ENCODE data around the gene DHH. TPM values are rescaled to one million over a fixed set of nuclear protein-coding genes. Genes with fewer than 3 reads are reported as not detected.

Gene DHH
- polyA plus RNA-seq, 1 of the 3 experiments (the other 2 are of a cell fraction) = 0.13 TPM

- Histone ChIP-seq H3K9me2 (no peaks in the 10 kb centered on the region), H3K79me2 (ENCODE audit: insufficient read depth) (peaks cover 37% of the 10 kb centered on the region), H3K4me3 (ENCODE audit: low read depth in 2 of 2, low read length in 1 of 2) (no peak overlapping the region), H3K9me3 (no peaks in the 10 kb centered on the region), H2AFZ (ENCODE audit: low read depth) (no peak overlapping the region), H3K27ac (ENCODE audit: low read depth in 2 of 2, low read length in 1 of 2) (no peak overlapping the region; a peak in 1 of 4 replicates), H3K36me3 (replicated peaks in 1 of 2; ENCODE audit: control insufficient read depth in 1 of 2, insufficient read depth in 2 of 2, low read length in 1 of 2) (peaks cover 56 to 84% of the 10 kb centered on the region in 2 experiments), H3K9ac (no peak overlapping the region), H3F3A (replicated peaks; ENCODE audit: insufficient read depth) (peaks cover 4% of the 10 kb centered on the region), H3K4me2 (peak overlapping the region; percentile 42; the same call in 1 of the 2 replicates), H4K20me1 (ENCODE audit: insufficient read depth) (peaks cover 50% of the 10 kb centered on the region), H3K4me1 (ENCODE audit: control insufficient read depth in 1 of 2, insufficient read depth in 2 of 2, low read depth in 1 of 2, low read length in 1 of 2) (peaks cover 4 to 10% of the 10 kb centered on the region in 2 experiments; a peak in 3 of 4 replicates), H3K27me3 (ENCODE audit: insufficient read depth) (no peaks in the 10 kb centered on the region)
- 94% methylated on average over 10 of the region's 13 CpGs for WGBS (ENCODE audit: low lambda C conversion rate)
- DNase-seq = no peak
- ChIA-PET POLR2A (no interaction called here), CTCF (interaction anchor here (1.4 to 3.7 kb wide), 2 partner anchors 13 to 291 kb away, joined by 4 to 15 read pairs; no protein-coding TSS in a partner anchor)
- TF ChIP-seq EZH2phosphoT487 (IDR thresholded peaks at IDR 0.05; ENCODE audit: borderline replicate concordance, low read depth) = no peak
- no peak for TF ChIP-seq CHD2 (IDR thresholded peaks at IDR 0.05; ENCODE audit: low read length, partially characterized antibody)
- TF ChIP-seq, protein P1, sequence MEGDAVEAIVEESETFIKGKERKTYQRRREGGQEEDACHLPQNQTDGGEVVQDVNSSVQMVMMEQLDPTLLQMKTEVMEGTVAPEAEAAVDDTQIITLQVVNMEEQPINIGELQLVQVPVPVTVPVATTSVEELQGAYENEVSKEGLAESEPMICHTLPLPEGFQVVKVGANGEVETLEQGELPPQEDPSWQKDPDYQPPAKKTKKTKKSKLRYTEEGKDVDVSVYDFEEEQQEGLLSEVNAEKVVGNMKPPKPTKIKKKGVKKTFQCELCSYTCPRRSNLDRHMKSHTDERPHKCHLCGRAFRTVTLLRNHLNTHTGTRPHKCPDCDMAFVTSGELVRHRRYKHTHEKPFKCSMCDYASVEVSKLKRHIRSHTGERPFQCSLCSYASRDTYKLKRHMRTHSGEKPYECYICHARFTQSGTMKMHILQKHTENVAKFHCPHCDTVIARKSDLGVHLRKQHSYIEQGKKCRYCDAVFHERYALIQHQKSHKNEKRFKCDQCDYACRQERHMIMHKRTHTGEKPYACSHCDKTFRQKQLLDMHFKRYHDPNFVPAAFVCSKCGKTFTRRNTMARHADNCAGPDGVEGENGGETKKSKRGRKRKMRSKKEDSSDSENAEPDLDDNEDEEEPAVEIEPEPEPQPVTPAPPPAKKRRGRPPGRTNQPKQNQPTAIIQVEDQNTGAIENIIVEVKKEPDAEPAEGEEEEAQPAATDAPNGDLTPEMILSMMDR (IDR thresholded peaks at IDR 0.05) = no peak
Observed at GRCh38 chr12:49050507-49051372, 43.9 kb downstream of the DHH start.

DNA sequence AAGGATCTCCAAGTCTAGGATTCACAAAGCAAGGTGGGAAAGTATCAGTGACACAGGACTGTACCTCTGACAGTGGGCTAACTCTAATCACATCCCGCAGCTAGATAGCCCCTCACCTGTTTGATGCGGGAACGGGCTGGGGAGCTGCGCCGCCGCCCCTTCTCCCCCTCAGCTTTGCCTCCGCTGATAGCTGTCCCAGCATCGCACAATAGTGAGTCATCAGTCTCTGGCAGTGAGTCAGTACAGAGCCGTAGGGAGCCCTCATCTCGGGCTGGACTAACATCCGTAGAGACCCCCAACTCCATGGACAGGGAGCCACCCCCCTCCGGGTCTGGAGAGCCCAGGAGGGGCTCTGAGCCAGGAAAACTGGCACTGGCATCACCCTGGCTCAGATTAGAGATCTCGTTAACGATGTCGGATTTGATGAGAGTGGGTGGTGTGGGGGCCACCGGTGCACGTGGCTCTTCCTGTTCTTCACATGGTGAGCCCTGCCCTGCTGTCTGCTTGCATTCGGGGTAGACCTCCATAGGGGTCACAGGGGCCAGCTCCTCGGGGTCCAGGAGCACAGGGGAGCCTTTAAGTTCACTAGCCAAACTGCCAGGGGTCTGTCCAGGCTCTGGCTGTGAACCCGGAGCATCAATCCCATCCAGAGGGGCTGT, 44.9 kb downstream of the DHH start:
- no peaks in the 10 kb centered on the region for H3K9me2 ChIP-seq
- WGBS (ENCODE audit: low lambda C conversion rate) = 51% methylated on average over 15 of the region's 20 CpGs

More for the DNA sequence above, 44.9 kb downstream of the DHH start:
- H3K4me2 ChIP-seq = peak overlapping the region; percentile 42; the same call in 1 of the 2 replicates
- peaks cover 59 to 86% of the 10 kb centered on the region in 2 experiments for H3K36me3 ChIP-seq (replicated peaks in 1 of 2; ENCODE audit: control insufficient read depth in 1 of 2, insufficient read depth in 2 of 2, low read length in 1 of 2)
- H3K79me2 ChIP-seq (ENCODE audit: insufficient read depth) = peaks cover 27% of the 10 kb centered on the region
- no peak overlapping the region for H2AFZ ChIP-seq (ENCODE audit: low read depth)
- H3K27me3 ChIP-seq (ENCODE audit: insufficient read depth) = no peaks in the 10 kb centered on the region
- no peak overlapping the region for H3K4me3 ChIP-seq (ENCODE audit: low read depth in 2 of 2, low read length in 1 of 2)
- TF ChIP-seq REST (IDR thresholded peaks at IDR 0.05; ENCODE audit: low read depth, low read length) = no peak
- TF ChIP-seq FOSL2 (IDR thresholded peaks at IDR 0.05; ENCODE audit: borderline replicate concordance, low read depth) = peak; percentile 95
- TF ChIP-seq JUND (IDR thresholded peaks at IDR 0.05) = peak; percentile 87
- TF ChIP-seq NFIC (IDR thresholded peaks at IDR 0.05; ENCODE audit: borderline replicate concordance) = peak; percentile 25; the same call in 1 of the 2 replicates
- ChIA-PET POLR2A (no interaction called here), CTCF (interaction anchor here (1.4 to 3.7 kb wide), 3 partner anchors 12 to 293 kb away, joined by 4 to 15 read pairs (median 6); no protein-coding TSS in a partner anchor)
- no peak for DNase-seq
- H3F3A ChIP-seq (replicated peaks; ENCODE audit: insufficient read depth) = peaks cover 4% of the 10 kb centered on the region
- peak overlapping the region in 1 of 2 experiments; percentile 59; a peak in 2 of 4 replicates for H3K27ac ChIP-seq (ENCODE audit: low read depth in 2 of 2, low read length in 1 of 2)
- peaks cover 0 to 7% of the 10 kb centered on the region in 2 experiments; a peak in 2 of 4 replicates for H3K4me1 ChIP-seq (ENCODE audit: control insufficient read depth in 1 of 2, insufficient read depth in 2 of 2, low read depth in 1 of 2, low read length in 1 of 2)
- no peak overlapping the region for H3K9ac ChIP-seq
- peaks cover 39% of the 10 kb centered on the region for H4K20me1 ChIP-seq (ENCODE audit: insufficient read depth)
- no peaks in the 10 kb centered on the region for H3K9me3 ChIP-seq

All from SK-N-SH (cell line).